ENCODE measurements around the gene BLM.

Gene BLM

DNA sequence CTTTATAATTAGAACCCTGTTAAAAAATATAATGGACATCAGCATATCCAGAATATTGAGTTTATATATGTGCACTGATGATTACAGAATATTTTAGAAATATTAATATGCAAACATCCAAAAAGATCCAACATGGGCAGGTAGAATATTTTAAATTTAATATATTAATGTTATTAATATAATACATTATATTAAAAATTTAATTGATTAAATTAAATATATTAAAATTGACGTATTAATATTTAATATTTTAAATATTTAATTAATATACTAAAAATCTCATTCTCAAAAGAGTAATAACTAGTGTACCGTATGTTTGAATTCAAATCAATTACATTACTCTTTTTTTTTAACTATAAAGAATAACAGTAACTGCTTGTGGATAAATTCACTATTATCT, 77.4 kb downstream of the BLM start:
- no peak for DNase-seq

DNA sequence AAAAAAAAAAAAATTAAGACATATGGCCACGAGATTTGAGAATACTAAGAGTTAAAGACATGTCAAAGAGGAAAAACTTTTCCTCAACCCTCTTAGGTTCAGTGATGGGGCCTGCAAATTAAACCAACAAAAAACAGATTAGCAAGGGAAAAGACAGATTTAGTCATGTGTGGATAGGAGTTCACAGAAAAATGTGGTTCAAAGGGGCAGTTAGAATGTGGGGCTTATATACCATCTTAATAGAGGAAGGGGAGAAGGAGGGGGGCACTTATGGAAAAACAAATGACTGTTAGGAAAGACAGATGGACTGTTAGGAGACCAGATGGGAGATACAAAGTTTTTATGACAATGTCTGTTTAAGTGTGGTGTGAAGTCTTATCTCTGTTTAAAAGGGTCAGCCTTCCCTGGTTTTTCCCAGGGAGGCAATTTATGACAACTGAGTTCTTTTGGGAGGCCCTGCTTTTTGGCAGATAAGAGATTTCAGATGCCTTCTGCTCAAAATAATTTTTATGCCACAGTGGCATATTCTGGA, 82.6 kb downstream of the BLM start:
- DNase-seq = no peak

DNA sequence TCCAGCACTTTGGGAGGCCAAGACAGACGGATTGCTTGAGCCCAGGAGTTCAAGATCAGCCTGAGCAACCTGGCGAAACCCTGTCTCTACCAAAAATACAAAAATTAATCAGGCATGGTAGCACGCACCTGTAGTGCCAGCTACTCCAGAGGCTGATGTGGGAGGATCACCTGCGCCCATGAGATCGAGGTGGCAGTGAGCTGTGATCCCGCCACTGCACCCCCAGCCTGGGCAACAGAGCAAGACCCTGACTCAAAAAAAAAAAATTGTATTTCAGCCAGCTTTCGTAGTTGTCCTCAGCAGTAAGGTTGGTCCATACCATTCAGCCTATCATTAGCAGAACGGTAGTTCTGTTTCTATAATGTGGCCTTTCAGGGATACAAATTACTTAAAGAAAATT, 84.7 kb downstream of the BLM start:
- DNase-seq = no peak

DNA sequence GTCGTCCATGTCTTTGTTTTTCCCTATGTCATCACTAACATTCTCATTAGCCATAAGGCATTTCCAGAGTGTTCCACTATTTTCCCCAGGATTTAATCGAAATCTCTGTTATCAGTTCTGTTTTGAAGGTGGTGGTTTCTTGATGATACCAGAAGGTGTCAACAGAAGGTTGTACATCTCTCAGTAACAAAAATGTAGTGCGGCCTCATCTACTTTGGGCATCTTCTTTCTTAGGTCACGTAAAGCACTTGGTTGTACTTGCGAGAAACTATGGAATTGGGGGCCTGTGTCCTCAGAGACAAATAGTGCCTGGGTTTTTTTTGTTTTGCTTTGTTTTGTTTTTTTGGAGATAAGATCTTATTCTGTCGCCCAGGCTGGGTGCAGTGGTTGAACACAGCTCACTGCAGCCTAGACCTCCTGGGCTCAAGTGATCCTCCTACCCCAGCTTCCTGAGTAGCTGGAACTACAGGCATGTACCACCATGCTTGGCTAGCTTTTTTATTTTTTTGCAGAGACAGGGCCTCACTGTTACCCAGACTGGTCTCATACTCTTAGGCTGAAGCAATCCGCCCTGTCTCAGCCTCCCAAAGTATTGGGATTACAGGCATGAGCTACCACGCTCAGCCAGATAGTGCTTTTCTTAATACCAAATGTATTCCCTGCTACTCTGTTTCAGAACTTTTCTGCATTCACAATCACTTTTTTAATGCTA, 90.1 kb downstream of the BLM start:
- DNase-seq = no peak

DNA sequence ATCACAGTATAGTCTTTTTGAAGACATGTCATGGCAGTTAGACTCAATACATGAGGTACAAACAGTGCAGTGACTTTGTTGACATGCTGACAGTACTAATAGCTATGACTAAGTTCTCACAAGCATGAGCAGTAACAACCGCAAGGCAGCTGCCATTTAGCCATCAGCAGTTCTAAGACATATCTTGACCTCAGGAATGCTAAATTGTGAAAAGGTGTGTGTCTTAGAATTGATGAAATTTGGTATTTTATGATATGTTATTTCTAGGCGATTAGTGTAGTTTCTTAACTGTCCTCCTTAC, 90.6 kb downstream of the BLM start:
- no peak for DNase-seq

DNA sequence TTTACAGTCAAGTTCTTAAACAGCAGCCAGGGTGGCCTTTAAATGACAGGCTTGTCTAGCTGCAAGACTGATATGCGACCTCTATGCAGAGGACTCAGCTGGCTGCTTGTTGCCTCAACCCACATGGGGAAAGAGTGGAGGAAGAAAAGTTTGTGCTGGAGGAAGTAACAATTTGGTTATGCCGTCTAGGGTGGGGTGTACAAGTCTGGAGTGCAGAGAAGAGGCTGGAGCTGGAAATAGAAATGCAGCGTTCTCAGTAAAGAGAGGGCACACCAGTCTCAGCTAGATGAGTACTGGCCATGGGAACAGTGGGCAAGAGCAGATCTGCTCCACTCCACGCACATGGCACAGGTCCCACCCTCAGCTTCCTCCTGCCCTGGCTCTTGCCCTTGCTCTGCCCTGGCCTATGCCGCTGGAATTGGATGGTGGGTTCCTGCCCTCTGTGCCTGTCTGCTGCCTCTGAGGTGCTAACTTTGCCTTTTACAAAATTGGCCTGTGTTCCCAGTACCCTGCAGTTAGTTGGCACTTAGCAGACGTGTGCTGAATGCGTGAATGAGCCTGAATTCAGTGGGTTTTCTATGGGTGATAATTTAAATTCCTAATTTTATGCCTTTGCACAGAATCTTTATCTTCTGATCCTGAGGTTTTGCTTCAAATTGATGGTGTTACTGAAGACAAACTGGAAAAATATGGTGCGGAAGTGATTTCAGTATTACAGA, 91.5 kb downstream of the BLM start:
- DNase-seq = peak; percentile 26

DNA sequence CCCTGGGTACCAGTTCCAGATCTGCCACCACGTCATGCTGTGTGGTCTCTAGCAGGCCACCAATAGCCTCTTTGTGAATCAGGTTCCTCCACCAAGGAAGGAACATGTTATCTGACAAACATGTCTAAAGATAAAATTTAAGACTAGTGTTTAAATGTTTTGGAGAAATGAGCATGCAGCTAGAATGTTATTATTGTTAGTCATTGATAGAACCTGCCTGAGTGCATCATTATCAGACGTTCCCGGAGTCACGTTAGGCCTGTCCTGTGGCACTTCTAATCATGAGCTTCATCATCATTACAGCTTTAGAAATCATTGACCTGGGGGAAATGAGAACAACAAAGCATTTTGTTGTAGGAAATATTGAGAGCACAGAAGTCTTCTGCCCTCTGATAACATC, 92.4 kb downstream of the BLM start:
- DNase-seq = no peak

DNA sequence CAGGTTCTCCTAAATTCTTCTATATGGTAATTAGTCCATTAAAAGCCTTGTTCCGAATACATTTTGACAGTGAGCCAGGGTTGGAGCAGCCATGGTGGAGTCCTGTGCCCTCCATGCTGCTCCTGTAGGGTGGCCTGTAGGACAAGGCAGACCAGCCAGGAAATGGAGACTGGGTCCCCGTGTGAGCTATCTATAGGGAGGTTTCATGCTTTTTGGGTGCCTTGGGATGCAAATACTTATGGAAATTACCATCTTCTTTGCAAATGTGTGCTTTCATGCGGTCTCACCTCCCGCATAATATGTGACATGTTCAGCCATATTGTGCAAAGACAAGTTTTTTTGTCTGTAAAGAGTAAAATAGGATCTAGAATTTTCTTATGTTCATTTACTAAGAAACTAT, 93.2 kb downstream of the BLM start:
- DNase-seq = no peak

DNA sequence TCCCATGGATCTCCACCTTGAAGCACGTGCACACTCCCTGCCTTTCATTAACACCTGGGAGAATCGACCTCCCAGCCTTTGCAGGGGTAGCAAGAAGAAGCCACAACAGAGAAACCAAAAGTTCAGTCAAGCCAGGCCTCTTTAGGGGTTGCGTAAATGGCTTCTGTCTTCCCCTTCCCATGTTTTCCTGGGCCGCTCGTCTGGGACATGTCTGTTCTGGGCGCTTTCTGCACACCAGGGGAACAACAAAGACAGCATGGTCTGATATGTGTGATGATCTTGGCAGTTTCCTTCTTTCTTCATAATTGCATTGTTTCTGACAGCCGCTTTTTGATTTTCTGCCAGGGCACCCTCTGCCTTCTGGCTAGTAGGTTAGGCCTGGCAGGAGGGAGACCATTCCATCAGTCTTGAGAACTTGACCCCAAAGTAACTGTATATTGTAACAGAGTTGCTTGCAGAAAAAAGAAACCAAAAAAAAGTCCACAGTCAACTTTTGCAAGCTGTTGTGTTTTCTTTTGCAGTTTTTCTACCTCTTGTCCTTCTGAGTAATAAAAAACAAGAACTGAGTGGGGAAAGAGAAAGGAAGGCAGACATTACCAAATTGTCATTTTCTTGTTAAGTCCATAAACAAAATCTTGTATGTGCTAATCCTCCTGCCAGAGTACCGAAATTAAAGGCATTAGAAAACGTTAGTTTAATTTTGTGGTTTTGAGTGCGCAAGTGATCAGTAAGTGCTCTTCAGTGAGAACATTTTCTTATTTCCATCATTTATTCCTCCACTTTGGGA, 95.2 kb downstream of the BLM start:
- no peak for DNase-seq

DNA sequence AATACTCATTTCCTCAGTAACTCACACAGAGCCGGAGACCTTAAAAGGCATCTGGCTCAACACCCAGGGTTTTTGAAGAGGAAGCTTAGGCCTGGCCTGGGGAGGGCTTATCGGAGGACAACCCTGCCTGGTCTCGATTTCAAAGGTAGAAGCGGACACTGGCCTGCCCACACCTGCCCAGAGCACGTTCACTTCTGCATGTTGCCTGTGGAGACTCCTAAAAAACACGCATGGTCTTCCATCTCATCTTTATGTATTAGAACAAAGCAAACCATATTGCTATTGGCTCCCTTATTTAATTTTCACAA, 95.8 kb downstream of the BLM start:
- no peak for DNase-seq

DNA sequence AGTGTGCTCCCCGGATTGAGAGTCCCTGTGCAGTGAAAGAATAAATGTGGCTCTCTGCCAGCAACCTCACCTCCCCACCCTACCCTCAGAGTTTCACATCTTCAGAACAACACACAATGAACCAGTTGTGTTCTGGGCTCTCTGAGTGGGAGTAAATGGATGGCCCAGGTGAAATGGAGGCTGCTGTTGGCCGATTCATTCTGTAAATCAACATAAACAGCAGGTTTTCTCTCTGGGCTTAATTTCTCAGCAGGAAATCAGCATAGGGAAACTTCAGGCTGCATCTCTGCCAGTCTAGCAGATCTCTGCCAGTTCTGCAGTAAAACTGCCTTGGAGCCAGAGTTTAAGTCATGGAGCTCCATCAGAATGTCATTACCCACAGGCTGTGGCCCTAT, 96.6 kb downstream of the BLM start:
- DNase-seq = no peak

DNA sequence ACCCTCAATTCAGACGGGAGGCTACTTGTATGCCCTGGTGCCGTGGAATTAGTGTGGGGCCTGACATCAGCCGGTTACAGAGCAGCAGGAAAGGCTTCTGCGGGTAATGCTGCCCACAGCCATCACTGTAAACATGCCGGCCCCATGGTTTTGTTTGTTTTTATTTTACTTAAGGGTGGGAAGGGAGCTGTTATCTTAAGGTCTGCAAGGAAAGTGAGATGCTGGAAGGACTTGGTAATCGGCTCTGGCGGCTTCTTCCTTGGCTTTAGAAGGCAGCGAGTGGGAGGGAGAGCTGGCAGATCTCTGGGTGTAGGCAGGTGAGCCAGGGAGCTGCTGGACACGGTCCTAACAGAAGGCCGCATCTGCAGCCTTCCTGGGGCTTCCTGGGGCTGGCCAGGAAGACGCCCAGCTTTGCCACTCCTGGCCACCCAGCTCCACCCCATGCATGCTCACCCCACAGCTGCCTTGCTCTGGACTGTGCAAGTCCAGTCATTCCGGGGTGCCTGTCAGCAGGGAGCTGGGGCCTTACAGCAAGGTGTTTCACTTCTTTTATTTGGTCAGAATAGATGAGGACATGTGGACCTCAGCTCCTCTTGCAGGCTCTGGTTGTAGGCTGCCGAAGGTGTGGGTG, 97.2 kb downstream of the BLM start:
- no peak for DNase-seq

DNA sequence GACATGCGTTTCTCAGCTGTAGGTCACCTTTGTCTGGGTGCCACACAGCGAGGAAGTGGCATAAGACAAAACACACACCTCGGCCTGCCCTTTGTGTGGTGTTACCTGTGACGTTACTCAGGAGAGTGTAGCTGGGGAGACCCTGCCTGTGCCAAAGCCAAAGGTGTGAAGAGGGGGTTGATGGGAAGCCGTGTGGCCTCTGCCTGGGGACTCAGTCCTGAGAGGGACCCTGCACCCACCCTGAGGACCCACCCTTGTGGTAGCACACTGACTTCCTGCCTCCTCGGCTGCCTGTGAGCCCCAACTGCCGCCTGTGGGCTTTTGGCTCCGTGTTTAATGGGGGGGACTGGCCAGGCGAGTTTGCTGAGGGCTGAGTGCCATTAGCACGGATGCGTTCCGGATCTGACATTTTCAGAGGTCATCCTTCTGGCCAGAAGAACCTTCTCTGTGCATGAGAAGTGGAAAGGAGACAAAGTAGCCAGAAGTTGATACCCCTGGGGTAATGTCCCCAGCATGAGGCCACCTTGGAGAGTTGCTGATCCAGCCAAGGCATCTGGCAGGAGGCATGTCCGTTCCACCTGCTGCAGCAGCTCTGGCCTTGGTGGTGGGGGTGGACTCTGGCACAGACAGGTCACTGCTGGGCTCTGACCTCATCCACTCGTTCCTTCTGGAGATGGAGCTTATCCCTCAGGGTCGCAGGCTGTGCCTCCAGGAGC, 99.4 kb downstream of the BLM start:
- no peak for DNase-seq

DNA sequence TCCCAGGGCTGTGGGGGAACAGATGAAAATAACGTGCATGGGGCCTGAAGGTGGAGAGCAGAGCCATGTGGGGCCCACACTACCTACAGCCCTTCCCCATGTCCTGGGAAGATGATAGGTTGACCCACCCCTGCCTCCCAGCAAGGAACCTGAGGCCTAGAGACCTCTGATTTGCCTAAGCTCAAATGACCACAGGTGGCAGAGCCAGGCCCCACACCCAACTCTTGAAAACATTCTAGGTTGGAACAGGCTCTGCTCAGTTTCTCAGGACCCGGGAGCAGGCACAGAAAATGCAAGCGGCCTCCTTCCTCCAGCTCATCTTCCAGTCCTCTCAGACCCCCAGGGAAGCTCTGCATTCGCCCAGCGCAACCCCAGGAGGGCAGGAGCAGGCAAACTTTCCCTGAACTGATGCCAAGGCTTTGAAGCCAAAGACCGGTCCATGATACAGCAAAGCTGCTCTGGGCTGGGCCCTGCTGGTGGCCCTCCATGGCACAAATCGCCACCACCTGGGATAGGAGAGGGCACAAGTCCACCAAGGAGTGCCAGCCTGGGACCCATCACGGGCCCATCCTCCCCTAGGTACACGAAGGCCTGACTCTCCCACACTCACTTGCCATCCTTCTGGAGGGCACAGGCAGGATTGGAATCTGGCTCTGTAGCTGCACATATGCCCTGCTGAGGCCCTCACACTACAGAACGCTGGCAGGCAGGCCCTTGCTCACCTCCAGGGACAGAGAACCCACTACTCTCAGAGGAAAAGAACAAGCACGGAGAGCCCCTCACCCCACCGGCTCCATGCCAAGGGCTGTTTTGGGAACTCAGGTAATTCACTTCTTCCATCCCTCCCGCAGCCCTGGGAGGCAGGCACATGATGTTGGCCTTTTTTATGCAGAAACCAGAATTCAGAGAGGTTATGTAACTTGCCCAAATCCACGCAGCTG, 100.2 kb downstream of the BLM start:
- no peak for DNase-seq

DNA sequence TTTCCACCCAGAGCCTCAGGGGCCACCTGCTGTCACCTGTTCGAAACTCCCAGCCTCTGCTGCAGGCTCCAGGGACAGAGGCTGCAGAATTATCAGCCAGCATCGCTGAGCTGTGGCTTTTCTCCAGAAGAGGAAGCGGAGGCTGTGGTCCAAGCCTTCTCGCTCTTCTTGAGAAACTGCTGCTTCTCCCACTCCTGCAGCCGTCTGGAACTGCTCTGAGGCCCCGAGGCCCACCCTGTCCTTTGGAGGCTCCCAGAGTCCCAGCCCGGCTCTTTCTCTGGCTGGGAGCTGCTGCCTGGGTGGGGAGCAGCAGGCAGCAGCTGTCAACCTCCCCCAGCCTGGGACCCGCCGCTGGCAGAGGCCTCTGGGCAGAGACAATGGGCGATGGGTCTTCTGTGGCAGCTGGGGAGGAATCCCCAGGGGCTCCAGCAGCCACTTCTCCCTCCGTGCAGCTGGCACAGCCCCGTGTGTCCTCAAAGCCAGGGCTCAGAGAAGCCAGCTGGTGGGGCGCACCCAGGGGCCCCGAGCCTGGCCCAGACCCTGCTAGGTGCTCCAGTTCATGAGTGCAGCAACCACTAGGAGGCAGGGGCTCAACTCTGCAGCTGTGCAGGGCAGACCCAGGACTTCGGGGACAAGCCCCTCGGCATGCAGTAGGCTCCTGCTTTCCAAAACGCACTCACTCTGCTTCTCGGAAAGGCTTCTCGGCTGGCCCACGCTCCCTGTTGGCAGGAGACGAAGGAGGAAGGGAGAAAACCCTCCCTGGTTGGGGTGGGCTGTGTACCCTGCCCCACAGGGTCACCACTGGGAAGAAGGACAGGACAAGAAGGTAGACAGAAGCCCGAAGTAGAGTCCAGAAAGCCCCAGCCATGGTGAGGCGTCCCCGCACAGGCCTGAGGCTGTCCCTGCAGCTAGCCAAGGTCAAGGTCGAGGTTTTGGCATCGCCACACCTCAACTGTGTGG, 101.4 kb downstream of the BLM start:
- DNase-seq = peak; percentile 91

DNA sequence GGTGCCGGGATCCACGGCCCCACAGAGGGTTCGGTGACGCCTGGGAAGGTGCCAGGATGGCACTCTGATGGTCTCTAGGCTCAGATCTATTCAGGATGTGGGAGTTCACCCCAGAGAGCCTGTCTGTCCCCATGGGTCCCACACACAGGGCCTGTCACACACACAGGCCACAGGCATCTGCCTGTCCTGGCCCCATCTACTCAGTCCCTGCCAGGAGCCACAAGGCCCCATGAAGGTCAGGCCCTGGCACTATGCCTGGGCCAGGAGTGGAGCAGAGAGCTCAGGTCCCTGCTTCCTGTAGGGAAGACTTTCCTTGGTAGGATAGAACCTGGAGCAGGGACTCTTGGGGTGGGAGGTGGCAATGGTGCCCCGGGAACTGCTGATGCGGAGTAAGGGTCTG, 102.2 kb downstream of the BLM start:
- DNase-seq = peak; percentile 38

DNA sequence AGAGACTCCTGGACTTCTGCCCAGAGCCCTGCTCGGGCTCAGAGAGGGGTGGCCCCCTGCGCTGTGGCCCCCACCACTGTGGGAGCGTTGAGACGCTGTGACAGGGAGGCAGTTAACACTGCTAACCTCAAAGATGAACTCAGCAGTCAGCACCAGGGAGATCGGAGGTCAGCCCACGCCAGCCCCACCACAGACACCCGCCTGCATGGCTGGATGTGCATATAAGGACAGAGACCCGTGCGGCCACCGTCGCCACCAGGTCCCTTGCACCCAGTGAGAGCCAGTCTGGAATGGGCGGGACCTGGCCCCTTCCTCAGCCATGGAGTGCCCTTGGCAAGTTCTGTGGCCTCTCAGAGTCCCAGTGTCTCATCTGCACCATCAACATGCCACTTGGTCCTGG, 102.7 kb downstream of the BLM start:
- peak; percentile 27 for DNase-seq

DNA sequence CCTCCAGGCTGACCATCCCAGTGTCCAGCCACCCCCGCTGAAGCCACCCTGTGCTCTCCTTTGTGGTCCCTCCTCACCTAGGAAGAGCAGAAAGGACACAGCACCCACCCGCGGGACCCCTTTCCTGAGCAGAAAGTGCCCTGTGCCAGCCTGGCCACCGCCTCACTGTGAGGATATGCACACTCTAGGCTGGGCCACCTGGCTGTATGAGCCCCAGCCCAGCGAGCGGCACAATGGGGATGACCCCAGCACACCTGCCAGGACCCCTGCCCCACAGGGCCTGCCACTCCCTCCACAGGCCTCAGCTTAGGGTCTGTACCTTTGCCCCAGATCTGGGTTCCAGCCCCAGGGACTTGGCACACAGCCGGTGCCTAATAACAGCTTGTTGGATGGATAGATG, 103.3 kb downstream of the BLM start:
- DNase-seq = no peak

DNA sequence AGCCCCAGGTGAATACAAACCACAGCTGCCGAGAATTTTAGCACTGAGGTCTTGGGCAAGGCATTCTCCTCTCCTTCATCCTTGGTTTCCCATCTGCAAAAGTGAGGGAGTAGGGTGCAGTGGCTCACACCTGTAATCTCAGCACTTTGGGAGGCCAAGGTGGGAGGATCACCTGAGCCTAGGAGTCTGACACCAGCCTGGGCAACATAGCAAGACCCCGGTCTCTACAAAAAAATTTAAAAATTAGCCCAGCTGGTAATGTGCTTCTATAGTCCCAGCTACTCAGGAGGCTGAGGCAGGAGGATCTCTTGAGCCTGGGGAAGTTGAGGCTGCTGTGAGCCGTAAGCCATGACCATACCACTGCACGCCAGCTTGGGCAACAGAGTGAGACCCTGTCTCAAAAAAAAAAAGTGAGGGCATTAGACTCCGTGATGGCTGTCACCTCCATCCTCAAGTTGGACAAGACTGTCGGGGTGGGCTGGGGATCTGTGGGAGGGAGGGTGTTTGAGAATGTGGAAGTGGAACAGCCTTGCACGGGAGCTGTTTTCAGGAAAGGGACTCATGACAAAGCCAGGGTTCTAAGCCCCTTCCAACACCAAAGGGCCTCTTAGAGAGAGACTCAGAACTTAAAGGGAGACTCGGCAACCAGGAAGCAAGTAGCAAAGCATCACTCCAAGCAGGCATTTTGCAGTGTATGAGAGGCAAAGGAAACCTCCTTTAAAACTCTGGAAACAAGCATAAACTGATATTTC, 105.2 kb downstream of the BLM start:
- DNase-seq = no peak

DNA sequence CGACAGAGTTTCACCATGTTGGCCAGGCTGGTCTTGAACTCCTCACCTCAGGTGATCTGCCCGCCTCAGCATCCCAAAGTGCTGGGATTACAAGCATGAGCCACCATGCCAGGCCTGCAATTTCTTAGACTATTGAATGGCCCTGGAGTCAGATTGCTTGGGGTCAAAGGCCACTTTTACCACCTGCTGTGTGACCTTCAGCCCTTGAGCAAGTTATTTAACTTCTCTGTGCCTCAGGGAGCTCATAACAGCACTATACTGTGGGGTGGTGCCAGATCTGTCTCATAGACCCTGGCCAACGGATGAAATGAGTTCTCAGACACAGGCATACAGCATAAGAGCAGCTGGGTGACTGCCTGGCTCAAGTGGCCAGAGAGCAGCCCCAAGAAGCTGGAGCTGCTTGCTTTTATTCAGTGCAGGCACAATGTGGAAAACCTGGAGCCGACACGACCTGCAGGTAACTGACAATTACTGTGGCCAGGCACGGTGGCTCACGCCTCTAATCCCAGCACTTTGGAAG, 106.4 kb downstream of the BLM start:
- DNase-seq = no peak
